Fibroblast of lung (primary cell): ENCODE results near the gene DLGAP1. TPM values are rescaled to one million over a fixed set of nuclear protein-coding genes. Genes with fewer than 3 reads are reported as not detected.

Source experiments
- DNase-seq, 2 donors: peaks; one replicate each; pipeline versions ENCODE4 v3.0.0 to v3.0.0-alpha.2; 2010; ENCODE audit warnings: low read depth in 2 of 2
- H2AFZ ChIP-seq: 2 replicates; pipeline ENCODE4 v1.5.1; 2012; ENCODE audit warnings: low read length, control low read depth, inconsistent platforms
- H3K27ac ChIP-seq: 2 replicates; pipeline ENCODE4 v1.5.1; 2011; ENCODE audit warnings: low read length, control low read depth; ENCODE audit not compliant: insufficient read depth
- H3K27me3 ChIP-seq: 2 replicates; pipeline ENCODE4 v1.5.1; 2011; ENCODE audit warnings: mild to moderate bottlenecking, low read length; ENCODE audit not compliant: control insufficient read depth, insufficient read depth
- H3K36me3 ChIP-seq: 2 replicates; pipeline ENCODE4 v1.5.1; 2011; ENCODE audit warnings: low read length; ENCODE audit not compliant: control insufficient read depth, insufficient read depth
- H3K4me1 ChIP-seq: 2 replicates; pipeline ENCODE4 v1.5.1; 2011; ENCODE audit warnings: low read length; ENCODE audit not compliant: control insufficient read depth, insufficient read depth; ENCODE audit errors: extremely low read depth
- H3K4me2 ChIP-seq: 2 replicates; pipeline ENCODE4 v1.5.1; 2011; ENCODE audit warnings: low read length, control low read depth; ENCODE audit not compliant: insufficient read depth; ENCODE audit errors: extremely low read depth
- H3K4me3 ChIP-seq, 4 experiments: fragments of 200-600 bp in 1 of 4; sonication (generic) in 1 of 4; replicated peaks in 1 of 4; 2 replicates each; pipeline ENCODE4 v1.5.1; 2011 to 2016; ENCODE audit warnings: low read length in 4 of 4, low read depth in 3 of 4, mild to moderate bottlenecking in 3 of 4, control low read depth in 2 of 4, inconsistent platforms in 1 of 4, mixed read lengths in 1 of 4; ENCODE audit not compliant: insufficient read depth in 1 of 4; ENCODE audit errors: control extremely low read depth in 1 of 4
- H3K79me2 ChIP-seq: 2 replicates; pipeline ENCODE4 v1.5.1; 2012; ENCODE audit warnings: mild to moderate bottlenecking, low read length, inconsistent platforms; ENCODE audit not compliant: control insufficient read depth, insufficient read depth
- H3K9ac ChIP-seq: 2 replicates; pipeline ENCODE4 v1.5.1; 2011; ENCODE audit warnings: mild to moderate bottlenecking, low read length, control low read depth; ENCODE audit not compliant: insufficient read depth
- H3K9me3 ChIP-seq: 2 replicates; pipeline ENCODE4 v1.5.1; 2012; ENCODE audit warnings: low read depth, low read length; ENCODE audit not compliant: control insufficient read depth, insufficient read depth
- H4K20me1 ChIP-seq: 2 replicates; pipeline ENCODE4 v1.5.1; 2011; ENCODE audit warnings: low read length; ENCODE audit not compliant: control insufficient read depth, insufficient read depth; ENCODE audit errors: extremely low read depth
- CTCF ChIP-seq, 2 donors: IDR thresholded peaks in 1 of 2; conservative IDR thresholded peaks in 1 of 2; 1 replicate in 1 of 2; 2 replicates in 1 of 2; pipeline ENCODE4 v1.5.1; 2011 to 2012; ENCODE audit warnings: low read length in 2 of 2, control low read depth in 1 of 2, inconsistent platforms in 1 of 2, low read depth in 1 of 2, mild to moderate bottlenecking in 1 of 2
- EZH2 ChIP-seq: IDR thresholded peaks from 2 replicates; pipeline ENCODE4 v1.5.1; 2012; ENCODE audit warnings: low read length, control low read depth, mild to moderate bottlenecking; ENCODE audit errors: missing control alignments
- polyA plus RNA-seq, 2 donors: library from polyadenylated mRNA; depleted of rRNA in 1 of 2; stranded (reverse) in 1 of 2; unstranded in 1 of 2; fragments of >200 nt; gene quantifications; 2 replicates each; pipeline ENCODE4 v1.2.1, GENCODE V29; 2011 to 2012; ENCODE audit warnings: missing spikeins in 1 of 2
- total RNA-seq: library from RNA; depleted of rRNA; stranded (reverse); fragments of >200 nt; gene quantifications from 2 replicates; pipeline ENCODE4 v1.2.1, GENCODE V29; 2014

DLGAP1 gene
- total and polyA plus RNA-seq, 2 donors (not counting 1 experiment from before 2014, with no cell fraction given): 0.16 to 0.17 TPM

- Histone ChIP-seq H3K27me3 (no peaks in the 10 kb centered on the region), H2AFZ (no peak overlapping the region), H3K4me2 (no peak overlapping the region), H4K20me1 (no peaks in the 10 kb centered on the region), H3K9ac (no peak overlapping the region), H3K4me1 (no peaks in the 10 kb centered on the region), H3K36me3 (no peaks in the 10 kb centered on the region), H3K27ac (no peak overlapping the region), H3K4me3 (no peak overlapping the region), H3K79me2 (no peaks in the 10 kb centered on the region), H3K9me3 (no peaks in the 10 kb centered on the region)
- no peak for DNase-seq
- TF ChIP-seq EZH2 (no peak), CTCF (conservative IDR thresholded peaks at IDR 0.05 in 1 of 2, IDR thresholded peaks at IDR 0.05 in 1 of 2; ENCODE audit: low read depth in 1 of 2, low read length in 2 of 2) (no peak)
Observed at GRCh38 chr18:3726238-3726951, 728.7 kb downstream of the DLGAP1 start.

DNA sequence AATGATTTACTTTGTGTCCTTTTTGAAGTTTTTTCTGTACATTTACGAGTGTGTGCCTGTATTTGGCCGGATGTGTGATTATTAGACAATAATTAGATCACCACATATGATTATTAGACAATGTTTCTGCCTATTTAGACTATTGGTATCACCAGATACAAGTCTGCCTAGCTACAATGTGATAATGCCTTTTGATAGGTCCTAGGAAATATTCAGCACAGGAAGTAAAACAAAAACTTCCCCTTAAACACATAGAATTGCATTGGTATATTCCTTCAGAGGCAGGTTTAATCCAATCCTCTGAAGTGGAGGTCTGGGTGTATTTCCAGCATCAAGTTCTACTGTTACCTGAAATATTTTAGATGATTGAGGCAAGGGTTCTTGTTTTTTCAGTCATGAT is 730.0 kb downstream of the DLGAP1 start:
- H3K4me2 ChIP-seq: no peak overlapping the region
- H3K27me3 ChIP-seq: no peaks in the 10 kb centered on the region
- H3K9ac ChIP-seq: no peak overlapping the region
- no peaks in the 10 kb centered on the region for H3K4me1 ChIP-seq
- H3K4me3 ChIP-seq: no peak overlapping the region
- H3K36me3 ChIP-seq: no peaks in the 10 kb centered on the region
- DNase-seq: no peak
- H4K20me1 ChIP-seq: no peaks in the 10 kb centered on the region
- H3K27ac ChIP-seq: no peak overlapping the region
- H3K9me3 ChIP-seq: no peaks in the 10 kb centered on the region
- H2AFZ ChIP-seq: no peak overlapping the region
- TF ChIP-seq CTCF (conservative IDR thresholded peaks at IDR 0.05 in 1 of 2, IDR thresholded peaks at IDR 0.05 in 1 of 2; ENCODE audit: low read depth in 1 of 2, low read length in 2 of 2): no peak
- TF ChIP-seq EZH2: no peak
- H3K79me2 ChIP-seq: no peaks in the 10 kb centered on the region

DNA sequence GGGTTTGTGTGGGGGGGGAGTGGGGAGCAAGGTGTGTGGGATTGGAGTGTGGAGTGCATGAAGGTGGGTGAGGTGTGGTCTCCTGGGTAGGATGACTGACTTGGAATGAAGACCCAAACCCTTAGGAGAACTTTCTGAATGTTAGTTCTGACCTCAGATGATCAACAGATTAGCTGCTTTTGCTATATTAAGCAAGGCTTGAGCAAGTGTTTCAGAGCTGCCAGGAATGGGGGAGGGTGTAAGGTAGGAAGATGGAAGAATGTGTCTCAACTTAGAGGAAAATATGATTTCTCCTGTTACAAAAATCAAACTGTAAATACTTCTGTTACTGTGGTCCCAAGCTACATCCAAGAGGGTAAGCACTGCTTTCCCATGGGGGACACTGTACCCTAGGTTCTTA is 731.6 kb downstream of the DLGAP1 start:
- H2AFZ ChIP-seq: no peak overlapping the region
- no peaks in the 10 kb centered on the region for H3K9me3 ChIP-seq
- TF ChIP-seq EZH2 (no peak), CTCF (conservative IDR thresholded peaks at IDR 0.05 in 1 of 2, IDR thresholded peaks at IDR 0.05 in 1 of 2; ENCODE audit: low read depth in 1 of 2, low read length in 2 of 2) (no peak)
- H3K4me1 ChIP-seq: no peaks in the 10 kb centered on the region
- DNase-seq: no peak
- no peak overlapping the region for H3K4me2 ChIP-seq
- H3K79me2 ChIP-seq: no peaks in the 10 kb centered on the region
- no peak overlapping the region for H3K4me3 ChIP-seq
- H3K36me3 ChIP-seq: no peaks in the 10 kb centered on the region
- no peak overlapping the region for H3K9ac ChIP-seq
- no peaks in the 10 kb centered on the region for H3K27me3 ChIP-seq
- no peaks in the 10 kb centered on the region for H4K20me1 ChIP-seq
- H3K27ac ChIP-seq: no peak overlapping the region
